IMR-90 (cell line): Measurements from ENCODE around the gene IL31RA. TPM values are rescaled to one million over a fixed set of nuclear protein-coding genes. Genes with fewer than 3 reads are reported as not detected.

Source experiments
- ATAC-seq: fragments of 200-7000 bp; cut with Tn5 transposase; 2 replicates; pipeline ENCODE4 v1.9.1; 2020; ENCODE audit warnings: low read depth, mild to moderate bottlenecking, moderate library complexity
- BruUV-seq: library from RNA; stranded (reverse); fragments of 400-500 nt; replicated peaks from 2 replicates; lab custom pipeline; 2021; lab: Mats Ljungman, UMichigan
- CTCF ChIA-PET: fragments of 300-600 bp; formaldehyde crosslinking; extraction: SDS; loops from one replicate; lab custom pipeline; 2021; ENCODE audit warnings: antibody characterized with exemption; lab: Yijun Ruan, JAX
- POLR2A ChIA-PET: fragments of 300-600 bp; sonication (Branson Sonifier 250); formaldehyde crosslinking; loops from one replicate; lab custom pipeline; 2022; ENCODE audit warnings: antibody characterized with exemption; ENCODE audit not compliant: unreplicated experiment; lab: Charles Lee
- DNase-seq: peaks from one replicate; pipeline ENCODE4 v3.0.0; 2013
- H2AFZ ChIP-seq: replicated peaks from 2 replicates; pipeline ENCODE3; 2013; ENCODE audit warnings: low read length, mild to moderate bottlenecking; ENCODE audit not compliant: poor library complexity
- H2AK5ac ChIP-seq: 2 replicates; pipeline ENCODE4 v1.6.1; 2013; ENCODE audit warnings: low read depth, low read length, inconsistent platforms
- H2AK9ac ChIP-seq: replicated peaks from 2 replicates; pipeline ENCODE3; 2013; ENCODE audit warnings: mild to moderate bottlenecking, low read depth, low read length, moderate library complexity; ENCODE audit not compliant: poor library complexity
- H2BK120ac ChIP-seq: 2 replicates; pipeline ENCODE4 v1.6.1; 2013; ENCODE audit warnings: low read depth, low read length, inconsistent platforms
- H2BK15ac ChIP-seq: 3 replicates; pipeline ENCODE4 v1.6.1; 2013; ENCODE audit warnings: low read depth, low read length, inconsistent platforms
- H2BK20ac ChIP-seq: 2 replicates; pipeline ENCODE4 v1.6.1; 2013; ENCODE audit warnings: low read depth, mild to moderate bottlenecking, inconsistent platforms, low read length, moderate library complexity
- H2BK5ac ChIP-seq: 2 replicates; pipeline ENCODE4 v1.6.1; 2013; ENCODE audit warnings: mild to moderate bottlenecking, low read depth, low read length, inconsistent platforms; ENCODE audit not compliant: poor library complexity, severe bottlenecking
- H3K14ac ChIP-seq: replicated peaks from 2 replicates; pipeline ENCODE4 v1.6.1; 2013; ENCODE audit warnings: low read depth, low read length, inconsistent platforms
- H3K18ac ChIP-seq: 2 replicates; pipeline ENCODE4 v1.6.1; 2013; ENCODE audit warnings: low read depth, low read length, control low read depth
- H3K23ac ChIP-seq: 2 replicates; pipeline ENCODE4 v1.6.1; 2013; ENCODE audit warnings: low read depth, low read length, inconsistent platforms
- H3K27ac ChIP-seq: 2 replicates; pipeline ENCODE4 v1.5.1; 2013; ENCODE audit warnings: mild to moderate bottlenecking, control low read depth, low read length; ENCODE audit not compliant: insufficient read depth
- H3K27me3 ChIP-seq: 2 replicates; pipeline ENCODE4 v1.6.1; 2013; ENCODE audit warnings: low read length; ENCODE audit not compliant: control insufficient read depth, insufficient read depth
- H3K36me3 ChIP-seq: 2 replicates; pipeline ENCODE4 v1.6.1; 2013; ENCODE audit warnings: low read length, mixed read lengths; ENCODE audit not compliant: control insufficient read depth, insufficient read depth
- H3K4ac ChIP-seq: 2 replicates; pipeline ENCODE4 v1.6.1; 2013; ENCODE audit warnings: low read depth, low read length, inconsistent platforms
- H3K4me1 ChIP-seq: 2 replicates; pipeline ENCODE4 v1.6.1; 2013; ENCODE audit warnings: low read length, mixed read lengths; ENCODE audit not compliant: control insufficient read depth, insufficient read depth
- H3K4me2 ChIP-seq: 2 replicates; pipeline ENCODE4 v1.6.1; 2013; ENCODE audit warnings: low read depth, mild to moderate bottlenecking, control low read depth, low read length, moderate library complexity
- H3K4me3 ChIP-seq: 2 replicates; pipeline ENCODE4 v1.5.1; 2013; ENCODE audit warnings: low read depth, mild to moderate bottlenecking, control low read depth, low read length, moderate library complexity; ENCODE audit not compliant: insufficient read depth
- H3K56ac ChIP-seq: 2 replicates; pipeline ENCODE4 v1.6.1; 2013; ENCODE audit warnings: low read length, inconsistent platforms; ENCODE audit not compliant: insufficient read depth; ENCODE audit errors: extremely low read depth
- H3K79me1 ChIP-seq, 2 experiments: 2 replicates each; pipeline ENCODE4 v1.6.1; 2013; ENCODE audit warnings: low read length in 2 of 2, inconsistent platforms in 1 of 2, low read depth in 1 of 2
- H3K9ac ChIP-seq: 2 replicates; pipeline ENCODE4 v1.6.1; 2013; ENCODE audit warnings: low read depth, low read length, control low read depth
- H3K9me1 ChIP-seq: 2 replicates; pipeline ENCODE4 v1.6.1; 2013; ENCODE audit warnings: low read length, inconsistent platforms; ENCODE audit not compliant: insufficient read depth
- H3K9me3 ChIP-seq: 2 replicates; pipeline ENCODE4 v1.6.1; 2013; ENCODE audit warnings: low read length; ENCODE audit not compliant: control insufficient read depth, insufficient read depth
- H4K20me1 ChIP-seq: 2 replicates; pipeline ENCODE4 v1.6.1; 2013; ENCODE audit warnings: low read length, inconsistent platforms; ENCODE audit not compliant: insufficient read depth
- H4K5ac ChIP-seq: 2 replicates; pipeline ENCODE4 v1.6.1; 2013; ENCODE audit warnings: mild to moderate bottlenecking, low read depth, low read length, control low read depth
- H4K8ac ChIP-seq, 2 experiments: 2 replicates each; pipeline ENCODE4 v1.6.1; 2013; ENCODE audit warnings: low read depth in 2 of 2, low read length in 2 of 2, control low read depth in 1 of 2, inconsistent platforms in 1 of 2
- H4K91ac ChIP-seq: 2 replicates; pipeline ENCODE4 v1.6.1; 2013; ENCODE audit warnings: low read depth, low read length, inconsistent platforms; ENCODE audit not compliant: insufficient read depth
- BHLHE40 ChIP-seq: fragments of 150-350 bp; IDR thresholded peaks from 2 replicates; pipeline ENCODE4 v1.6.1; 2016; ENCODE audit warnings: mild to moderate bottlenecking, low read depth, low read length
- CEBPB ChIP-seq: IDR thresholded peaks from 2 replicates; pipeline ENCODE4 v1.6.1; 2012; ENCODE audit warnings: low read depth, low read length, improper control_type of control experiment
- CHD1 ChIP-seq: IDR thresholded peaks from 2 replicates; pipeline ENCODE4 v1.6.1; 2012; ENCODE audit warnings: low read depth, low read length, improper control_type of control experiment
- FOS ChIP-seq: fragments of 150-350 bp; IDR thresholded peaks from 2 replicates; pipeline ENCODE4 v1.6.1; 2016; ENCODE audit warnings: low read depth, low read length
- MAFK ChIP-seq: IDR thresholded peaks from 2 replicates; pipeline ENCODE4 v1.6.1; 2012; ENCODE audit warnings: low read depth, low read length, improper control_type of control experiment
- MAZ ChIP-seq: IDR thresholded peaks from 2 replicates; pipeline ENCODE4 v1.6.1; 2012; ENCODE audit warnings: low read depth, mild to moderate bottlenecking, low read length, improper control_type of control experiment, moderate library complexity, borderline replicate concordance
- MXI1 ChIP-seq: IDR thresholded peaks from 2 replicates; pipeline ENCODE4 v1.6.1; 2012; ENCODE audit warnings: low read depth, mild to moderate bottlenecking, low read length, moderate library complexity, borderline replicate concordance
- NFE2L2 ChIP-seq: fragments of 150-350 bp; IDR thresholded peaks from 2 replicates; pipeline ENCODE4 v1.6.1; 2016; ENCODE audit warnings: low read depth, mild to moderate bottlenecking, low read length
- POLR2A ChIP-seq: IDR thresholded peaks from 2 replicates; pipeline ENCODE4 v1.6.1; 2012; ENCODE audit warnings: mild to moderate bottlenecking, low read depth, low read length
- RAD21 ChIP-seq: IDR thresholded peaks from 2 replicates; pipeline ENCODE4 v1.6.1; 2012; ENCODE audit warnings: low read length, improper control_type of control experiment
- RCOR1 ChIP-seq: IDR thresholded peaks from 2 replicates; pipeline ENCODE4 v1.6.1; 2012; ENCODE audit warnings: mild to moderate bottlenecking, low read length, improper control_type of control experiment; ENCODE audit not compliant: insufficient replicate concordance
- RFX5 ChIP-seq: IDR thresholded peaks from 2 replicates; pipeline ENCODE4 v1.8.0; 2012; ENCODE audit warnings: low read depth, mild to moderate bottlenecking, low read length, moderate library complexity
- SMC3 ChIP-seq: fragments of 150-350 bp; IDR thresholded peaks from 2 replicates; pipeline ENCODE4 v1.6.1; 2016; ENCODE audit warnings: low read depth, mild to moderate bottlenecking, antibody characterized with exemption, low read length, moderate library complexity
- WGBS, 2 experiments: methylation state at CpG; one replicate each; pipeline versions ENCODE4 v1.1.5 to v1.1.7; 2013; ENCODE audit warnings: missing lambda C conversion rate in 2 of 2; ENCODE audit not compliant: insufficient read length in 1 of 2; ENCODE audit errors: extremely low coverage in 2 of 2; 5-methylcytosine and 5-hydroxymethylcytosine counted together
- dilution Hi-C: fragments of 300-500 bp; cut with HindIII; formaldehyde crosslinking; loops from one replicate; pipeline ENCODE4 v1.14.3; 2018; ENCODE audit warnings: low sequenced_read_pairs; ENCODE audit not compliant: unreplicated experiment
- in situ Hi-C: fragments of 300-500 bp; cut with MboI; formaldehyde crosslinking; loops from 3 replicates; pipeline ENCODE4 v1.14.3; 2019; ENCODE audit warnings: low sequenced_read_pairs, inconsistent platforms, mixed read lengths
- intact Hi-C: fragments of 100-400 bp; cut with micrococcal nuclease; formaldehyde crosslinking; loops from 2 replicates; pipeline ENCODE4 v1.10.0; 2022
- polyA plus RNA-seq, 3 experiments: library from polyadenylated mRNA; depleted of rRNA; stranded (reverse); fragments of >200 nt; gene quantifications; 2 replicates each; pipeline ENCODE4 v1.2.3, GENCODE V29; 2012; ENCODE audit warnings: low replicate concordance in 1 of 3
- total RNA-seq: library from RNA; depleted of rRNA; stranded (reverse); fragments of >200 nt; gene quantifications from 2 replicates; pipeline ENCODE4 v1.2.3, GENCODE V29; 2012
- TF ChIP-seq, protein P1 (sequence below): conservative IDR thresholded peaks from 2 replicates; pipeline ENCODE4 v1.5.1; 2012; ENCODE audit warnings: mild to moderate bottlenecking, low read depth, low read length, improper control_type of control experiment
- TF ChIP-seq, protein P2 (sequence below): fragments of 150-350 bp; IDR thresholded peaks from 2 replicates; pipeline ENCODE4 v1.6.1; 2016; ENCODE audit warnings: low read depth, mild to moderate bottlenecking, low read length, moderate library complexity, borderline replicate concordance
- TF ChIP-seq, protein P3 (sequence below): fragments of 150-350 bp; IDR thresholded peaks from 2 replicates; pipeline ENCODE4 v1.6.1; 2017; ENCODE audit warnings: mild to moderate bottlenecking, antibody characterized with exemption, low read length, low read depth

Gene IL31RA
- total and polyA plus RNA-seq, 2 of the 4 experiments (the other 2 are of a cell fraction) = 0.39 to 0.90 TPM

- H3K23ac ChIP-seq = no peak overlapping the region
- H4K8ac ChIP-seq = no peak overlapping the region
- BruUV-seq = no TSS peak
- no peak overlapping the region for H3K18ac ChIP-seq
- no peak overlapping the region for H3K4me2 ChIP-seq
- peaks cover 4% of the 10 kb centered on the region; the same call in 1 of the 2 replicates for H3K4me1 ChIP-seq
- no peak overlapping the region for H2BK15ac ChIP-seq
- no peak overlapping the region for H2BK20ac ChIP-seq
- no peak overlapping the region for H3K14ac ChIP-seq
- H4K5ac ChIP-seq = no peak overlapping the region
- H2AK5ac ChIP-seq = no peak overlapping the region
- in situ Hi-C loops = no loop called here
- H3K4ac ChIP-seq = no peak overlapping the region
- dilution Hi-C loops = no loop called here
- ATAC-seq = no peak
- H3K9me3 ChIP-seq = no peaks in the 10 kb centered on the region
- H3K9me1 ChIP-seq = peaks cover 4% of the 10 kb centered on the region; the same call in 1 of the 2 replicates
- H2BK120ac ChIP-seq = no peak overlapping the region
- H2BK5ac ChIP-seq = no peak overlapping the region
- no peak overlapping the region for H3K9ac ChIP-seq
- no peaks in the 10 kb centered on the region for H3K36me3 ChIP-seq
- CTCF ChIA-PET = no interaction called here
- no peaks in the 10 kb centered on the region for H3K27me3 ChIP-seq
- H3K27ac ChIP-seq = no peak overlapping the region
- POLR2A ChIA-PET = no interaction called here
- H2AFZ ChIP-seq = no peak overlapping the region
- H4K91ac ChIP-seq = no peak overlapping the region
- DNase-seq = no peak
- H4K20me1 ChIP-seq = no peaks in the 10 kb centered on the region
- no peak overlapping the region for H3K56ac ChIP-seq
- H2AK9ac ChIP-seq = no peak overlapping the region
- H3K4me3 ChIP-seq = no peak overlapping the region
- intact Hi-C loops = no loop called here
- H3K79me1 ChIP-seq = no peaks in the 10 kb centered on the region
- WGBS, 2 experiments = no CpG with 5 or more reads among the region's 2 CpGs
- TF ChIP-seq MAFK (no peak), RFX5 (no peak), BHLHE40 (no peak), FOS (no peak), RCOR1 (no peak), POLR2A (no peak), MAZ (no peak), CEBPB (no peak), CHD1 (no peak), SMC3 (no peak), RAD21 (no peak), MXI1 (no peak), NFE2L2 (no peak)
- TF ChIP-seq, protein P1, sequence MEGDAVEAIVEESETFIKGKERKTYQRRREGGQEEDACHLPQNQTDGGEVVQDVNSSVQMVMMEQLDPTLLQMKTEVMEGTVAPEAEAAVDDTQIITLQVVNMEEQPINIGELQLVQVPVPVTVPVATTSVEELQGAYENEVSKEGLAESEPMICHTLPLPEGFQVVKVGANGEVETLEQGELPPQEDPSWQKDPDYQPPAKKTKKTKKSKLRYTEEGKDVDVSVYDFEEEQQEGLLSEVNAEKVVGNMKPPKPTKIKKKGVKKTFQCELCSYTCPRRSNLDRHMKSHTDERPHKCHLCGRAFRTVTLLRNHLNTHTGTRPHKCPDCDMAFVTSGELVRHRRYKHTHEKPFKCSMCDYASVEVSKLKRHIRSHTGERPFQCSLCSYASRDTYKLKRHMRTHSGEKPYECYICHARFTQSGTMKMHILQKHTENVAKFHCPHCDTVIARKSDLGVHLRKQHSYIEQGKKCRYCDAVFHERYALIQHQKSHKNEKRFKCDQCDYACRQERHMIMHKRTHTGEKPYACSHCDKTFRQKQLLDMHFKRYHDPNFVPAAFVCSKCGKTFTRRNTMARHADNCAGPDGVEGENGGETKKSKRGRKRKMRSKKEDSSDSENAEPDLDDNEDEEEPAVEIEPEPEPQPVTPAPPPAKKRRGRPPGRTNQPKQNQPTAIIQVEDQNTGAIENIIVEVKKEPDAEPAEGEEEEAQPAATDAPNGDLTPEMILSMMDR = no peak
- TF ChIP-seq, protein P2, sequence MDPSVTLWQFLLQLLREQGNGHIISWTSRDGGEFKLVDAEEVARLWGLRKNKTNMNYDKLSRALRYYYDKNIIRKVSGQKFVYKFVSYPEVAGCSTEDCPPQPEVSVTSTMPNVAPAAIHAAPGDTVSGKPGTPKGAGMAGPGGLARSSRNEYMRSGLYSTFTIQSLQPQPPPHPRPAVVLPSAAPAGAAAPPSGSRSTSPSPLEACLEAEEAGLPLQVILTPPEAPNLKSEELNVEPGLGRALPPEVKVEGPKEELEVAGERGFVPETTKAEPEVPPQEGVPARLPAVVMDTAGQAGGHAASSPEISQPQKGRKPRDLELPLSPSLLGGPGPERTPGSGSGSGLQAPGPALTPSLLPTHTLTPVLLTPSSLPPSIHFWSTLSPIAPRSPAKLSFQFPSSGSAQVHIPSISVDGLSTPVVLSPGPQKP = no peak
- TF ChIP-seq, protein P3, sequence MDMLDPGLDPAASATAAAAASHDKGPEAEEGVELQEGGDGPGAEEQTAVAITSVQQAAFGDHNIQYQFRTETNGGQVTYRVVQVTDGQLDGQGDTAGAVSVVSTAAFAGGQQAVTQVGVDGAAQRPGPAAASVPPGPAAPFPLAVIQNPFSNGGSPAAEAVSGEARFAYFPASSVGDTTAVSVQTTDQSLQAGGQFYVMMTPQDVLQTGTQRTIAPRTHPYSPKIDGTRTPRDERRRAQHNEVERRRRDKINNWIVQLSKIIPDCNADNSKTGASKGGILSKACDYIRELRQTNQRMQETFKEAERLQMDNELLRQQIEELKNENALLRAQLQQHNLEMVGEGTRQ = no peak
These were observed 41.3 kb downstream of the IL31RA start for GRCh38 chr5:55892479-55892878.
